Esophagus squamous epithelium (tissue), 4 donors: ENCODE data around the gene ADA.

ENCODE experiments used
- POLR2A ChIP-seq, 4 donors: fragments of 450-650 bp; IDR thresholded peaks; one replicate each; pipeline ENCODE4 v1.6.1; 2017; ENCODE audit warnings: antibody characterized with exemption in 4 of 4, mild to moderate bottlenecking in 4 of 4, moderate library complexity in 3 of 4
- TF ChIP-seq, protein P1 (sequence below), 6 experiments: fragments of 450-650 bp in 4 of 6; fragments of 200-600 bp in 2 of 6; sonication (generic) in 2 of 6; IDR thresholded peaks; one replicate each; pipeline ENCODE4 v1.5.1; 2016 to 2019; ENCODE audit warnings: antibody characterized with exemption in 6 of 6, mild to moderate bottlenecking in 4 of 6, moderate library complexity in 4 of 6

DNA sequence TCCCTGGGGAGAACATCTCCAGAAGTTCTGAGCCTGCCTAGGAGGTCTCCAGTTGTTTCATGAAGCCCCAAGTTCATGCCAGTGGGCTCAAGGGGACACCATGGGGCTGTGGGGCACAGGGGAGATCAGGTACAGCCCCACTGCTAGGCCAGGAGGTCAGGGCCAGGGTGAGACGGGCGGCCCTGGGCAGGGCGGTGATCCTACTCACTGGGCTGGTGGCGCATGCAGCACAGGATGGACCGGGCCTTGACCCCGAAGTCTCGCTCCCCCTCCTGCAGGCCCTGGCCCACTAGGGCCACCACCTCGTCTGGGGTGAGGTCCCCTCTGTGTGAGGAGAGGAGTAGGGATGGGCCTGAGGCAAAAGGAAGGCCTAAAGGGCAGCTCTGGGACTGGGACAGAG is 26.1 kb downstream of the ADA start:
- no peak for TF ChIP-seq POLR2A (IDR thresholded peaks at IDR 0.05)
- TF ChIP-seq, protein P1, sequence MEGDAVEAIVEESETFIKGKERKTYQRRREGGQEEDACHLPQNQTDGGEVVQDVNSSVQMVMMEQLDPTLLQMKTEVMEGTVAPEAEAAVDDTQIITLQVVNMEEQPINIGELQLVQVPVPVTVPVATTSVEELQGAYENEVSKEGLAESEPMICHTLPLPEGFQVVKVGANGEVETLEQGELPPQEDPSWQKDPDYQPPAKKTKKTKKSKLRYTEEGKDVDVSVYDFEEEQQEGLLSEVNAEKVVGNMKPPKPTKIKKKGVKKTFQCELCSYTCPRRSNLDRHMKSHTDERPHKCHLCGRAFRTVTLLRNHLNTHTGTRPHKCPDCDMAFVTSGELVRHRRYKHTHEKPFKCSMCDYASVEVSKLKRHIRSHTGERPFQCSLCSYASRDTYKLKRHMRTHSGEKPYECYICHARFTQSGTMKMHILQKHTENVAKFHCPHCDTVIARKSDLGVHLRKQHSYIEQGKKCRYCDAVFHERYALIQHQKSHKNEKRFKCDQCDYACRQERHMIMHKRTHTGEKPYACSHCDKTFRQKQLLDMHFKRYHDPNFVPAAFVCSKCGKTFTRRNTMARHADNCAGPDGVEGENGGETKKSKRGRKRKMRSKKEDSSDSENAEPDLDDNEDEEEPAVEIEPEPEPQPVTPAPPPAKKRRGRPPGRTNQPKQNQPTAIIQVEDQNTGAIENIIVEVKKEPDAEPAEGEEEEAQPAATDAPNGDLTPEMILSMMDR (IDR thresholded peaks at IDR 0.05), result no peak
